Lower leg skin (tissue), 4 donors: ENCODE measurements around the gene KSR2. TPM values are rescaled to one million over a fixed set of nuclear protein-coding genes. Genes with fewer than 3 reads are reported as not detected.
A peak's percentile ranks its signal among the peaks of the same experiment; 100 is the strongest.

ENCODE experiments used
- DNase-seq, 2 donors: peaks; one replicate each; pipeline ENCODE4 v3.0.0-alpha.2; 2019; ENCODE audit warnings: low spot score in 2 of 2
- H3K4me3 ChIP-seq: fragments of 200-600 bp; sonication (generic); 2 replicates; pipeline ENCODE4 v1.5.1; 2017; ENCODE audit warnings: mild to moderate bottlenecking, low read depth; ENCODE audit not compliant: poor library complexity, severe bottlenecking
- POLR2A ChIP-seq, 2 donors: fragments of 450-650 bp; IDR thresholded peaks; one replicate each; pipeline ENCODE4 v1.6.1; 2016 to 2017; ENCODE audit warnings: antibody characterized with exemption in 2 of 2, mild to moderate bottlenecking in 1 of 2, moderate library complexity in 1 of 2
- WGBS, 2 donors: methylation state at CpG; one replicate each; pipeline ENCODE4 v1.1.5; 2018; 5-methylcytosine and 5-hydroxymethylcytosine counted together
- intact Hi-C: fragments of 100-400 bp; cut with DNase I; formaldehyde crosslinking; loops from one replicate; pipeline ENCODE4 v1.15.0; 2023; ENCODE audit warnings: low total_unique reads
- total RNA-seq, 4 donors: library from RNA; depleted of rRNA; stranded (reverse); fragments of >200 nt; gene quantifications; one replicate each; pipeline ENCODE4 v1.1.0, GENCODE V29; 2016
- TF ChIP-seq, protein P1 (sequence below), 3 donors: fragments of 450-650 bp; IDR thresholded peaks; one replicate each; pipeline ENCODE4 v1.5.1; 2016; ENCODE audit warnings: antibody characterized with exemption in 3 of 3, mild to moderate bottlenecking in 3 of 3, moderate library complexity in 2 of 3

KSR2 gene
- total RNA-seq, 4 donors from 2014 or later, result 0.17 to 0.84 (median 0.35) TPM

DNA sequence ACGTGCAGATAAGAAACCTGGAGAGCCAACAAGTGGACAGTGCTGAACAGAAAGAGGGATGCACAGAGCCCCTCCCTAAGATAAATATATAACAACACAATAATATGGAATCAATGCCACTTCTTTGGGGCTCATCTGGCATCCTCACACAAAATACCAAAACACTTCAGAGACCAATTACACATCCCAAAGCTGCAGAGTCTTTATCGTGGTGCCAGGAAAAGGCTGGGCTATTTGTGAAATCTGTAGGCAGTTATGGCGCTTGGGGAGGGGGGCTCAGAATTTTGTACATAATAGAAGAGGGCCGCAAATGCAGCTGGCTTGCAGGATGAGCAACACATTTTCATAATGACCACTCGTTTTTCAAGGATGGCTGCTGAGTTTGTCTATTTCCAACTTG lies 446.9 kb downstream of the KSR2 start:
- intact Hi-C loops, result no loop called here
- TF ChIP-seq POLR2A (IDR thresholded peaks at IDR 0.05), result no peak
- TF ChIP-seq, protein P1, sequence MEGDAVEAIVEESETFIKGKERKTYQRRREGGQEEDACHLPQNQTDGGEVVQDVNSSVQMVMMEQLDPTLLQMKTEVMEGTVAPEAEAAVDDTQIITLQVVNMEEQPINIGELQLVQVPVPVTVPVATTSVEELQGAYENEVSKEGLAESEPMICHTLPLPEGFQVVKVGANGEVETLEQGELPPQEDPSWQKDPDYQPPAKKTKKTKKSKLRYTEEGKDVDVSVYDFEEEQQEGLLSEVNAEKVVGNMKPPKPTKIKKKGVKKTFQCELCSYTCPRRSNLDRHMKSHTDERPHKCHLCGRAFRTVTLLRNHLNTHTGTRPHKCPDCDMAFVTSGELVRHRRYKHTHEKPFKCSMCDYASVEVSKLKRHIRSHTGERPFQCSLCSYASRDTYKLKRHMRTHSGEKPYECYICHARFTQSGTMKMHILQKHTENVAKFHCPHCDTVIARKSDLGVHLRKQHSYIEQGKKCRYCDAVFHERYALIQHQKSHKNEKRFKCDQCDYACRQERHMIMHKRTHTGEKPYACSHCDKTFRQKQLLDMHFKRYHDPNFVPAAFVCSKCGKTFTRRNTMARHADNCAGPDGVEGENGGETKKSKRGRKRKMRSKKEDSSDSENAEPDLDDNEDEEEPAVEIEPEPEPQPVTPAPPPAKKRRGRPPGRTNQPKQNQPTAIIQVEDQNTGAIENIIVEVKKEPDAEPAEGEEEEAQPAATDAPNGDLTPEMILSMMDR (IDR thresholded peaks at IDR 0.05), result no peak
- DNase-seq, result peak in 1 of 2 donors; percentile 74
- H3K4me3 ChIP-seq, result no peak overlapping the region
- 59 to 63% methylated on average over 5 of the region's 5 CpGs for WGBS, 2 donors

- H3K4me3 ChIP-seq, result no peak overlapping the region
- TF ChIP-seq, protein P1 (IDR thresholded peaks at IDR 0.05), result no peak
- no peak for TF ChIP-seq POLR2A (IDR thresholded peaks at IDR 0.05)
- no peak for DNase-seq
- intact Hi-C loops, result no loop called here
- WGBS, 2 donors, result 51 to 69% methylated on average over 7 of the region's 7 CpGs
Measured at GRCh38 chr12:117521346-117521745, 447.4 kb downstream of the KSR2 start.

DNA sequence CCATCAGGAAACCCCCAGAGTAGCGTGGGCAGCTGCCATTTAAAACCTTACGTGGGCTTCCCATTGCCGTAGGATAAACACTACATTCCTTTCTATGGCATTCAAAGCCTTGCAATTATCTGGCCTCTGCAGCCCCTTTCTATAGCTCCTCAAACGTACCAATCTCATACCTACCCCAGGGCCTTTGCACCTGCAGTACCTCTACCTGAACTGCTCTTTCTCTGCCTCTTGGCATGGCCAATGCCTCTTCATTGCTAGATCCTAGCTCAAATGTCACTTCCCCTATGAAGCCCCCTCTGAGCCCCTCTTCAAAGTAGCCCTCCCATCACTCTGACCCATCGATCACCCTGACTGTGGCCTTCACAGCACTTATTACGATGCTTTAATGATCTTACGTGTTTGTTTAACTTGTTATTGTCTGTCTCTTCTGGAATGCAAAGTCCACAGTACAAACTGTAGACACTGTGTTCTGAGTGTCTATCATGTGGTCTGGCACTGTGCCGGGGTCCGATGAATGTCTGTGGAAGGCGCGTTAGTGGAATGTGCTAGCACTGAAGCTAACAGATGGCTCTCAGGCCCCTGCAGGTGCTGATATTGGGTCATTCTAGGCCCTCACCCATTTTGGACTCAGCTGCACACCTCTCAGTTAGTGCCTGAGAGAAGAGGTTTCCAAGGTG lies 450.1 kb downstream of the KSR2 start:
- TF ChIP-seq, protein P1 (IDR thresholded peaks at IDR 0.05), result no peak
- TF ChIP-seq POLR2A (IDR thresholded peaks at IDR 0.05), result no peak
- intact Hi-C loops, result no loop called here
- H3K4me3 ChIP-seq, result no peak overlapping the region
- 67 to 70% methylated on average over 11 of the region's 11 CpGs for WGBS, 2 donors
- no peak for DNase-seq

GRCh38 chr12:117517219-117517739 lies 451.5 kb downstream of the KSR2 start:
- intact Hi-C loops, result no loop called here
- no peak overlapping the region for H3K4me3 ChIP-seq
- no peak for TF ChIP-seq POLR2A (IDR thresholded peaks at IDR 0.05)
- TF ChIP-seq, protein P1 (IDR thresholded peaks at IDR 0.05), result no peak
- 63 to 75% methylated on average over 6 of the region's 6 CpGs for WGBS, 2 donors
- DNase-seq, result no peak

DNA sequence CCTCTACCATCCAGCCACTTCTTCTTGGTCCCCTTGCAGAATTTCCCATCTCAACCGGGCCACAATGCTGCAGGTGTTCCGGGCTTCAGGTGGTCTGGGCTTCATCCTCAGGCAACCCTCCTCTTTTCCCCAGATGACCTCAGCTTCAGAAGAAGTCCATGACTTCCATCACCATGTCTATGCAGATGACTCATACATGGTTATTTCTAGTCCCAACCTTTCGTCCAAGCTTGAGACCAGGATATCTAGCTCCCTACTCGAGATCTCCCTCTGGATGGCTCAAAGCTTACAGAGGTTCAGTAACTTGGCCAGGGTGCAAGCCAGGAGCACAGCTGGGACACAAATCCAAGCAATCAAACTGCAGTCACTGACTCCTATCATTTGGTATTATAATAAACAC lies 452.8 kb downstream of the KSR2 start:
- WGBS, 2 donors, result 61 to 71% methylated on average over 4 of the region's 4 CpGs
- intact Hi-C loops, result no loop called here
- no peak for DNase-seq
- H3K4me3 ChIP-seq, result no peak overlapping the region
- TF ChIP-seq POLR2A (IDR thresholded peaks at IDR 0.05), result no peak
- TF ChIP-seq, protein P1 (IDR thresholded peaks at IDR 0.05), result no peak

- intact Hi-C loops, result no loop called here
- TF ChIP-seq, protein P1 (IDR thresholded peaks at IDR 0.05), result no peak
- TF ChIP-seq POLR2A (IDR thresholded peaks at IDR 0.05), result no peak
- WGBS, 2 donors, result 9 to 15% methylated on average over 5 of the region's 5 CpGs
- H3K4me3 ChIP-seq, result no peak overlapping the region
- DNase-seq, result no peak
Measured at GRCh38 chr12:117514016-117514415, 454.8 kb downstream of the KSR2 start.
